Activated CD4-positive, alpha-beta T cell treated with anti-CD3 and anti-CD28 coated beads, Interleukin-2, amount 50 U/mL, for 16 hours (primary cell): Measurements from ENCODE around the gene PRKAG3.

ENCODE experiments used
- DNase-seq: peaks from one replicate; pipeline ENCODE4 v3.0.0-alpha.2; 2020

PRKAG3 gene

DNA sequence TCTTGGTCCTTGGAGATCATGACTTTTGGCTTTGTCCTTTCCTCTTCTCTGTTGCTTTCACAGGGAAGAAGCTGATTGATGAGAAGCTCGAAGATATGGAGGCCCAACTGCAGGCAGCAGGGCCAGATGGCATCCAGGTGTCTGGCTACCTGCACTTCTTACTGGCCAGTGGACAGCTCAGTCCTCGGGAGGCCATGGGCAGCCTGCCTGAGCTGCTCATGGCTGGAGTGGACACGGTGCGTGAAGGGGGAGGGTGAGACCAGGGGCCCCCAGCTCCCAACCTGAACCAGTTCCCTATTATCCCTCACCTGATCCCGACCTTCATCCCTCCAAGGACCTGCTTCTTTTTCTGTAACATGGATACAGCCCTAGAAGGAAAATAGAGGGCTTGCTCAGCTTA, 18.7 kb downstream of the PRKAG3 start:
- no peak for DNase-seq

DNA sequence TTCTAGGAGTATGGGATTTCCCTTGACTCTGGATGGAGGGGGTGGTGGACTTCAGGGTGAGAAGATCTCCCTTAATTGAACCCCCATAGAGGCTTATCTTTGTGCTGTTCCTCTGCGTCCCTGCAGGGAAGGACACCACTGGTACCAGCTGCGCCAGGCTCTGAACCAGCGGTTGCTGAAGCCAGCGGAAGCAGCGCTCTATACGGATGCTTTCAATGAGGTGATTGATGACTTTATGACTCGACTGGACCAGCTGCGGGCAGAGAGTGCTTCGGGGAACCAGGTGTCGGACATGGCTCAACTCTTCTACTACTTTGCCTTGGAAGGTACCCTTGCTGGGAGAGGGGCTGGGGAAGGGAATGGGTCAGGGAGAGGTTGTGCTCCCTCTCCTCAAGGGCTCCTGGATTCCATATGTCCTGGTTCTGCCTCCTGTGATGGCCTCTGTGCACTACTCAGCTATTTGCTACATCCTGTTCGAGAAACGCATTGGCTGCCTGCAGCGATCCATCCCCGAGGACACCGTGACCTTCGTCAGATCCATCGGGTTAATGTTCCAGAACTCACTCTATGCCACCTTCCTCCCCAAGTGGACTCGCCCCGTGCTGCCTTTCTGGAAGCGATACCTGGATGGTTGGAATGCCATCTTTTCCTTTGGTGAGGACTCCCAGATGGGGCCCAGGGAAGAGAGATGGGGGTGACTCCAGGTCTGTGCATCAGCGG, 19.3 kb downstream of the PRKAG3 start:
- no peak for DNase-seq

DNA sequence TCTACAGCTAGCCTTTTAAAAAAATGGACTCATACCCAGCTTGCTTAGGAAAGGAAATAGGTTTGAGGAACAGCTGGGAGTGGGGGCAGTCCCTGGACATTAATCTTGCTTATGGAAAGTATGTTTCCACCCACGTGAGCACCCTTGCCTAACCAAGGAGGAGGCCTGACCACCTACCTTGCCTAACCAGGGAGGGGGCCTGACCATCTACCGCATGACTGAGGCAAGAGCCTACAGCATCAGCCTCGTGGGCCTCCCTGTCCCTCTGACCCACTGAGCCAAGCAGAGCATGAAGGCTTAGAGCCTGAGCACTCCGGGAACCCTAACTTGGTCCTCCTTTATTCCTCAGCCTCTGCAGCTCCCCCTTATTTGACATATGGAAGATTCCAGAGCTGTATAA, 20.2 kb downstream of the PRKAG3 start:
- no peak for DNase-seq

DNA sequence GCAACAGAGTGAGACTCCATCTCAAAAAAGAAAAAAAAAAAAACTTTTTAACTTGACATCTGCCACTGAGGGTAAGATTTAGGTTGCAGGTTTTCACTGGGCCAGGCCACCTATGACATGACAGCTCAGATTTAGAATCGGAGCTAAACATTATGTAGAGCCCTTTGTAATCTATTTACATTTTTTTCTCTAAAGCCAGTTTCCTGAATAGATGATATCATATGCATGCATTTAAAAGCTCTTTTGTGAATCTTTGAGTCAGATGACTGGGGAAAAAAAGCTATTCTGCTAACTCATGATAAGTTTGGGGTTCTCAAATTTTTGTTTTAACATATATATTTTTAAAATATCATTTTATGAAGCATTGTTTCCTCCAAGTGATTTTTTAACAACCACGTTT, 21.3 kb downstream of the PRKAG3 start:
- no peak for DNase-seq

DNA sequence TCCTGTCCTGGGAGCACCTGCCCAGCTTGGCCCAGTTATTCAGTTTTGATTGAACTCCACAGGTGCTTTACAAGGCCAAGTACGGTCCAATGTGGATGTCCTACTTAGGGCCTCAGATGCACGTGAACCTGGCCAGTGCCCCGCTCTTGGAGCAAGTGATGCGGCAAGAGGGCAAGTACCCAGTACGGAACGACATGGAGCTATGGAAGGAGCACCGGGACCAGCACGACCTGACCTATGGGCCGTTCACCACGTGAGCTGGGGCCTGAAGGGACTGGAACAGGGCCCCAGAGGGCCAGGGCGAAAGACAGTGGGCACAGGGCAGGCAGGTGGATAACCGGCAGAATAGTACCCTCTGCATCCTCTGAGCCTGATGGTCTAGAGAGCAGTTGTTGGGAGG, 22.1 kb downstream of the PRKAG3 start:
- no peak for DNase-seq

DNA sequence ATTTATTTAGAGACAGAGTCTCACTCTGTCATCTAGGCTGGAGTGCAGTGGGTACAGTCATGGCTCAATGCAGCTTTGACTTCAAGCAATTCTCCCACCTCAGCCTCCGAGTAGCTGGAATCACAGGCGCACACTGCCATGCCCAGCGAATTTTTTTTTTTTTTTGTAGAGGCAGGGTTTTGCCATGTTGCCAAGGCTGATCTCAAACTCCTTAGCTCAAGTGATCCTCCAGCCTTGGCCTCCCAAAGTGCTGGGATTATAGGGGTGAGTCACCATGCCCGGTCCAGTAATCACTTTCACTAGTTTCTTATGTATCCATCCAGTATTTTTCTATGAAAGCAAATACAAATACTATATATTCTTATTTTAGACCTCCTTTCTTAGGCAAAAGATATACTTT, 24.0 kb downstream of the PRKAG3 start:
- no peak for DNase-seq

DNA sequence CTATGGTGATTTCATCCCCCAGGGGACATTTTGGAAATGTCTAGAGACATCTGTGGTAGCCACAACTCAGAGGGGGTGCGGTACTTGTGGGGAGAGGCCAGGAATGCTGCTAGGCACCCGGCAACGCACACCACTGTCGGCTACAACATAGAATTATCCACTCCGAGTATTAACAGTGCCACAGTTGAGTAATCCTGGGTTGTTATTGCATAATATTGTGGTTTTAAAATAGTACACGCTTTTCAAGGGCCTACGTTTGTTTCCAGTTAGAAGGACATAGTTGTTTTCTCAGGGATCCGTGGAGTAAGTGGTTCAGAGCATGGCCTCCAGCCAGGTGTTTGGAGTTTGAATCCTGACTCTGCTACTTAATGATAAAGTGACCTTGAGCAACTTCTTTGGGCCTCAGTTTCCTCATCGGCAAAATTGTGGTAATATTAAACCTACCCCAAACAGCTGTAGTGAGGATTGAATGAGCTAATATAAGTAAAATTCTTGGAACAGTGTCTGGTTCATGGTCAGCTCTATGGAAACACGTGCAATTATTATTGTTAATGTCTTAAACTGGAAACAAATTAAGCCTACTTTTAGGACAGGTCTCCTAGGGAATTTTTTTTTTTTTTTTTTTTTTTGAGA, 25.1 kb downstream of the PRKAG3 start:
- peak; percentile 13 for DNase-seq

DNA sequence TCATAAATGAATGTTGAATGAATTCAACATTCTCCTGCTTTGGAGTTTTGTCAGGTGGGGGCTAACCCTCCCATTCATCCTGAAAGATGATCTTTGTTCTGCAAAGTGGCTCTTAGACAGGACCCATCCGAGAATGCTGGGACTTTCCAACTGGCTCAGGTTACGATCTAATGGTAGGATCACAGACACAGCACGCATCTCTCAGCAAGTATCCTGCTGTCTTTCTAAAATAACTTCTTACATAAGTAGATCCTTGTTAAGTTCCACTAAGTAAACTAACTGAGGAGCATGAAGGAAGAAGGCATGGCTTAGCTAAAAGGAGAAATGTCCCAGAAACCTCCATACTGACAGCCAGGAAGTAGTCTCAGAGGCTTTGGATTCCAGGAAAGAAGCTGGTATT, 26.0 kb downstream of the PRKAG3 start:
- DNase-seq: no peak

DNA sequence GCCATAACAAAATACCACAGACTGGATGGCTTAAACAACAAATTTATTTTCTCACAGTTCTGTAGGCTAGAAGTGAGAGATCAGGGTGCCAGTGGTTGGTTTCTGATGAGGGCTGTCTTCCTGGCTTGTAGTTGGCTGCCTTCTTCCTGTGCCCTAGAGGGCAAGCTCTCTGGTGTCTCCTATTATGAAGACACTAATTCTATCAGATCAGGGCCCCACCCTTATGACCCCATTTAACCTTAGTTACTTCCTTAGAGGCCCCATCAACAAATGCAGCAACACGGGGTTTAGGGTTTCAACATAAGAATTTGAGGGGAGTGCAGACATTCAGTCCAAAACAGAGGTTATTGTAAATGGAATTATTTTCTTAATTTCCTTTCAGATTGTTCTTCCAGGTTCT, 26.8 kb downstream of the PRKAG3 start:
- no peak for DNase-seq

DNA sequence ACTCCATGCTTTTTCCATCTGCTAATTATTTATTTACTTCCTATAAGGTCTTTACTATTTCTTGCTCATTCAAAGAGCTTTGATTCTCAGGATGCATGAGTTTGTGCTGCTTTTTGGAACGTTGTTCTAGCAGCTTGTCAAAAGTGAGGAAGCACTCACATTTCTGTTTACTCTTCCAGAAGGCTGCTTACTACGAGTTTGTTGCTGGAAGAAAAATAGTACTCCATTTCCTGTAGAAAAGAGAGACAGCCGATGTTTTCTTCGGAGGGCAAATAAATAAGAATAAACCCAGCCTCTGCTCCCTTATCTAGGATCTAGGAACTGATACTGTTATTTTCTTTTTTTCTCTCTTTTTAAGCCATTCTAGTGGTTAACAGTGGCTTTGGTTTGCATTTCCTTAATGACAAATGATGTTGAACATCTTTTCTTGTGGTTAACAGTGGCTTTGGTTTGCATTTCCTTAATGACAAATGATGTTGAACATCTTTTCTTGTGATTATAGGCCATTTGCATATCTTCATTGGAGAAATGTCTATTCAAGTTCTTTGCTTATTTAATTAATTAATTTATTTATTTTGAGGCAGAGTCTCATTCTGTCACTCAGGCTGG, 29.1 kb downstream of the PRKAG3 start:
- DNase-seq: peak; percentile 3

DNA sequence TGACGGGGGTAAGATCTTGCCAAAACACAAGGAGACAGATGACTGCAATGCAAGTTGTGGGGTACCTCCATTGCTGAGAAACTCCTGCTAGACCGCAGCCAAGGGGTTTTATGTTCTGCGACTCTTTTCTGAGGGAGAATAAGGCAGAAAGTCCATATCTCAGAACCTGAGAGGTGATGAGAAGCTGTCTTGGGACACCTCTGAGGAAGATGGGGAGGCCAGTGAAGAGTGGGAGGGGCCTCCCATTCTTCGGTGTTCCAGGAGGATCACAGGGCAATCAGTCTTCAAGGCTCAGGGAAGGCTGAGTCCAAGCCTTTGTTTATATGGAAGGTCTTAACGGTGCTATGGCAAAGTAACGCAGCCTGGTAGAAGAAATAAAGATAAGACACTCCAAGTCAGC, 31.6 kb downstream of the PRKAG3 start:
- DNase-seq: no peak

DNA sequence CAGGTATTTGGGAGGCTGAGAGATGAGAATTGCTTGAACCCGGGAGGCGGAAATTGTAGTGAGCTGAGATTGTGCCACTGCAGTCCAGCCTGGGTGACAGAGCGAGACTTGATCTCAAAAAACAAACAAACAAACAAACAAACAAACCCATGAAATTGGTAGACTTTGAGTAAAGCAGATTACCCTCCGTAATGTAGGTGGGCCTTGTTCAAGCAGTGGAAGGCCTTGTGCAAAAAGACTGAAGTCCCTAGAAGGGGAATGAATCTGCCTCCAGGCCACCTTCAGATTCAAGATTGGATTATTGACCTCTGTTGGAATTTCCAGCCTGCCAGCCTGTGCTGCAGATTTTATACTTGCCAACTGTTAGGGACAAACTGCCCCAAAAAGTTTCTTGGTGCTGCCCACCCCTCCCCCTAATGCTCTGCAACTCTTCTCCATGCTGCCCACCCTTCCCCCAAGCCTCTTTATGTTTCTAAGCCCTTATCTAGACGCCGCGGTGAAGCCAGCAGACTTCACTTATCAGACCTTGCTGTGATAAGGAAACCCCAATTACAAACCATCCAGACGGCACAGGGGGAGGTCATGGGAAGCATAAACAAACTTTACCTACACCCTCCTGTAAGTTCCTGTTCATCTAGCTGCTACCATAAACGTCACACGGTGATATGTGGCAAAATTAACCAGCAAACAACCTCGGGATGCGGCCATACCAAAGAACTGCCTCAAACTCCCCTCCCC, 32.7 kb downstream of the PRKAG3 start:
- DNase-seq: no peak

DNA sequence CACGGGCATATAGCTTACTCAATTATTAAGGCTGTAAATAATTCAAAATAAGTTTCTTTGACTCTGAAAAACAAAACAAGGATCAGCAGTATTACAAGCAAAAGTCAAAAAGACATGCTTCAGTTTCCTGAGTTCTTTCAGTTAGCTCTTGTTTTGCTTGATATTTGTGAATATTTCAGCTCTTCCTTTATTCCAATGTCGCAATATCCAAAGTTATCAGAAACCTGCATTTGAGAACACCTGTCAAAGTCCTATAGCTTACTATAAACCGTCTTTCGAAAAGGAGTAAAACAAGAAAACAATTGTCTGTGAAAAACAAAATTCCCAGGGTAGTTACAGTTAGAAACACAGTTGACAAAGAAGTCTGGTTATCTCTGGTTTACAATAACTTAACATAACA, 34.9 kb downstream of the PRKAG3 start:
- DNase-seq: no peak

DNA sequence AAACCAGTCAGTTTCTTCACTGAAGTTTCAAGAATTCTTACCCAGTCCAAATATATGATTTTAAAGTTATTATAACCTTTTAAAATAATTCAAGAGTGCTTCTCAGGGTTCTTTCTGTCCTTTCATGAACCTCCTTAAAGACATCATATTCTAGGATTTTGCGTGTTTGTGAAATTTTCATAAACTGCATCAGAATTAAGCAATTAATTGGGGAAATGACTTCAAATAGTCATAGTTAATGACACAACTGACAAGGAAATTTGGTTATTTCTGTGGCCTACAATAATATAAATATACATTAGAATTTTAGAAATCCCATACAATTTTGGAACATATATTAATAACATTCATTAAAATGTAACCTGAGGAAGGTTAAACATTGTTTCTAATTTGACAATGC, 39.2 kb downstream of the PRKAG3 start:
- DNase-seq: no peak

DNA sequence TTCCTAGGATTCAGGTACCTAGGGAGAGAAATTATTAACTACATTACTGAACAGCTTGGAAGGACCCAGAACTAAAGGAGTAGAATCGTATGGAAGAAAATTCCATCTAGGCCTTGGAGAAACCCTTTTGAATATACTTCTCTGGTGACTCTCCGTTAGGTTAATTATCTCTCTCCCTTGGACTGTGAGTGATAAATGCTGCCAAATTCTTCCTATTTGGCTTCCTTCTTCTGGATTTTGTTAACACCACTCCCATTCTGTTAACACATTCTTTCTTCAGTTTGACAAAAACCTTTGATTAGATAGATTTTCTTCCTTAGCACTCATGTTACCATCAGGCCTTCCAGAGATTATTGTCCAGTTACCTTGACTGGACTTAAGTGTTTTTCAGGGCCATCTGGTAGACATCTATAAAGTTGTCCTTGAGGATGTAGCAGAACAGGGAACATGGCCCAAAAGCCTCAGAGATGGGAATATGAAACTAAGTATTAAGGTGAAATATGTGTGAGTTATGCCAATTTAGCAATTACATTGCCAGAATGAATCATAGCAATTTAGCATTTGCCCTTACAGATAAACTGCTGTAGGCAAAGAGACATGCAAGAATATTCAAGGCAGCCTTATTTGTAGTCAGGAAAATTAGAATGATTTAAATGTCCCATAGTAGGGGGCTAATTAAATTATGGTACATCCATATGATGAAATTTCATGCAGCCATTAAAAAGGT, 42.9 kb downstream of the PRKAG3 start:
- DNase-seq: no peak

DNA sequence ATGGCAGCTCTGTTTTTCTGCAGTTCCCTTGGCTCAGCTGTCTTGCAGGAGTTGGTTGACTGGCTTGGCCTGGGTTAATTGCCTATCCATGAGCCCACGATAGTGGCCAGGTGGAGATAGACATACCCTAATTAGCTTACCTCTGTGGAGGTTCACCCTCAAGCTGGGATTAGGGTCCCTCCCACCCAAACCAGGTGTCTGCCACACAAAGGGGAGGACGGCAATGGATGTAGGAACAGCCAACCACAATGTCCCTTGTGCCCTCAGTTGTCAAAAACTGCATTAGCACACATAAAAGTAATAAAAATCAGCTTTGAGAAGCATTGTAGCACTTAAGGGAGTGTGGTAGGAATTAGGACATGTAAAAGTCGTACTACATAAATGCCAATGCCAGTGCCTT, 45.5 kb downstream of the PRKAG3 start:
- no peak for DNase-seq

DNA sequence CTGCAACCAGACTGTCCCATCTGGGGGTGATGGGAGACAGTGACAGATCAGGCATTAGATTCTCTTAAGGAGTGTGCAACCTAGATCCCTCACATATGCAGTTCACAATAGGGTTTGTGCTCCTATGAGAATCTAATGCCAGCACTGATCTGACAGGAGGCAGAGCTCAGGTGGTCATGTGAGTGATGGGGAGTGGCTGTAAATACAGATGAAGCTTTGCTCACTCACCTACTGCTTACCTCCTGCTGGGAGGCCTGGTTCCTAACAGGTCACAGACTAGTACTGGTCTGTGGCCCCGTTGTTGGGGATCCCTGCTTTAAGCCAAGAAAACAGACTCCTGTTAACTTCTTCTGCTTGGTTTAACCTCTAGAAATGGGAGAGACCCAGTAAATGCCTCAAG, 46.5 kb downstream of the PRKAG3 start:
- DNase-seq: no peak

DNA sequence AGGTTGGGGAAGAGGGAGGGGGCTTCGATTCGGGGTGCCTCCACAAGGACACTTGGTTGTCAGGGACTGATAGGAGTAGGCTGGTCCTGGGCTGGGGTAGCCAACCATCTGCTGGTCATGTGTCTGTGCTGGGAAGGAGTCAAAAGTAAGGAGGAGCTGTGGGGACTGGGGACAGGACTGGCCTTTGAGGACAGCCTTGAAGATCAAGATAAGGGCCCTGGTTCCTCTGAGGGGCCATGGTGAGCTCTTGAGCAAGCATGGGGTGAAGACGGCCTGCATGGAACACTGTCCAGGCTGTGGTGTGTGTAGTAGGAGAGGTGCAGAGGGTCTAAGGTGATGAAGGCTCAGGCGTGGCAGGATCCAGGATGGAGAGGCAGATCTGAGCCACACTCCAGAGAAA, 47.9 kb downstream of the PRKAG3 start:
- DNase-seq: no peak

DNA sequence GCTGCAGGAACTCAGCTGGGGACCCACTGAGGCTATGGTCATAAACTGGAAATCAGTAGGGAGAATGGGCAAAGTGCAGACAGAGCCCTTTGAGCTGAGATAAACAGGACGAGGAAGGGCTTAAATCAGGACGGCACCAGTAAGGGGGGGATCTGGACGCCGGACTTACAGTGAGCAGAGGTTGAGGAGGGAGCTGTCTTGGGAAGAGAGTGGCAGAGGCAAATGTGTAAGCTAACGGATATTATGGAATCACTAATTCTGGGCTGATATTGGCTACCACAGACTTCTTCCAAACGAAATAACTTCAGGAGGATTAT, 49.1 kb downstream of the PRKAG3 start:
- DNase-seq: no peak

DNA sequence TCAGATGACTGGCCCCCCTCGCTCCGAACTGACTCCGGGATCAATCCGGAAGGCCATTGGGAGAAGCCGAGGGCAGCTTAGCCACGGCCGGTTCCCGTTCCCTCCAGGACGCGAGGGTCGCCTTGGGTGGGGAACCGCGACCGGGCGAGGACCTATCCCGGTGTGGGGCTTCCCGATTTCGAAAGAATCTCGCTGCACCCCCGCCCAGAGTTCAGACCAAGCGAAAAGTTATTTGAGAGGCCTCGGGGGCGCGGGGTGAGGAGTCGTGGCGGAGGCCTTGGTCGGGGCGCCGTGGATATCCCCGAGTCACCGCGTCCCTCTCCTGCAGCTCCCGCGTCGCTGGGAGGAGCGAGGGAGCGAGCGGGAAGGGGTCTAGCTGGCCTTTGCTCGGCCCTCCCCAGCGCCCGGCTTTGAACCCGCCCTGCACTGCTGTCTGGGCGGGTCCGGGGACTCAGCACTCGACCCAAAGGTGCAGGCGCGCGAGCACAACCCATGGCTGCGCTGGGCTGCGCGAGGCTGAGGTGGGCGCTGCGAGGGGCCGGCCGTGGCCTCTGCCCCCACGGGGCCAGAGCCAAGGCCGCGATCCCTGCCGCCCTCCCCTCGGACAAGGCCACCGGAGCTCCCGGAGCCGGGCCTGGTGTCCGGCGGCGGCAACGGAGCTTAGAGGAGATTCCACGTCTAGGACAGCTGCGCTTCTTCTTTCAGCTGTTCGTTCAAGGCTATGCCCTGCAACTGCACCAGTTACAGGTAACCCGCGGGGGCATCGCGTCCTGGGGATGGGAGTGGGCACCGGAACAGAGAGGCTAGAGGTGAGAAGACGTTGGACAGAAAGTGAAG, 49.7 kb downstream of the PRKAG3 start, which contains the start of gene CYP27A1:
Gene CYP27A1, plus strand, starts transcription at position 457 of the 837 bp plus-strand sequence. Its CDS starts 36 bp downstream, at position 493.
- DNase-seq: no peak

DNA sequence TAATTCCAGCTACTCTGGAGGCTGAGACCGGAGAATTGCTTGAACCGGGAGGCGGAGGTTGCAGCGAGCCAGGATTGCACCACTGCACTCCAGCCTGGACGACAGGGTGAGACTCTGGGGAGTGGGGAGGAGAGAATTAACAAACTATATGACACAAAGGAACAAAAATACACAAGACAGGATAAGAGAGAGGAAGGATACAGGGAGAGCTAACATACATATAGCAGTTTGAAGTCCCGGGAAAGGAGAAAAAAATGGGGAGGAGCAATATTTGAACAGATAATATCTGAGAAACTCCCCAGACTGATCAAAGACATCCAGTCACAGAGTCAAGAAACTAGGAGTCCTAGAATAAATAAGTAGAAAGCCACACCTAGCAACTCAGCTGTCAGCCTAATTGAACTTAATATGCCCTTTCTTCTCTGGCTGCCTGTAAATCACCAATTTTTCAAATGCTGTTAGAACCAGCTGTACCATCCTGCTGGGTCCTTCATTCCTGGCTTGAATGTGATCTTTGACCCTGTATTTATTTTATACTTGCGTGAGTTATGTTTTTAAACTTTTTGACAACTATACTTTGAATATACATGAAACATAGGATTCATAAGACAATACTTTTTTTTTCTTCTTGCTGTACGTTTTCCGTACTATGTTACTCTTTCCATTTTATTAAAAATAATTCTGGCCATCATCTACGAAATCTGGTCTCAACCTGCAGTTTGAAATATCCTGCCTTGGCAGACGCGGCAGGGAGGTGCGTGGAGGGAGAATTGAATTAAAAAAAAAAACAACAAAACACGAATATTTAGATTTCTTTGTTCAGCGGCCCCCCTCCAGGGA, 50.5 kb downstream of the PRKAG3 start:
- DNase-seq: no peak
